ENCODE data around the gene RCC1. TPM values are rescaled to one million over a fixed set of nuclear protein-coding genes. Genes with fewer than 3 reads are reported as not detected.
"Not testable (repeated sequence)": the region's sequence is repeated elsewhere in the genome, so short reads cannot be mapped to it uniquely, and the experiment has no call there.

Gene RCC1
- total RNA-seq, 1 donor from 2014 or later: 31.9 TPM

DNA sequence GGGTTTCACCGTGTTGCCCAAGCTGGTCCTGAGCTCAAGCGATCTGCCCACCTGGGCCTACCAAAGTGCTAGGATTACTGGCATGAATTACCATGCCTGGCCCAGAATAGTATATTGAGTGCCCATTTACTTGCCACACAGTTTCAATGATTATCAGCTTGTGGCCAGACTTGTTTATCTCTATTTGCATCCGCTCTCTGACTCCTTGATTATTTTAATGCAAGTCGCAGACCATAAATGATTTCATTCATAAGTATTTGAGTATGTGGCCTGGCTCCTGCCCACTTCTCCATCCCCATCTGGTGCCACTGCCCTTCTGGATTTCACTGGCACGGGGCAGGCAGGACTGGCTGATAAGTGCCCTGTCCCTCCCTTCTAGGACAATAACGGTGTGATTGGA lies 28.8 kb downstream of the RCC1 start:
- no peak for DNase-seq (ENCODE audit: low spot score in 2 of 2, unreplicated experiment in 2 of 2)
- H3K9me3 Mint-ChIP-seq: no peaks in the 10 kb centered on the region
- H3K36me3 Mint-ChIP-seq: peaks cover 27% of the 10 kb centered on the region
- no peaks in the 10 kb centered on the region for H3K27me3 Mint-ChIP-seq (ENCODE audit: low read depth)
- no peaks in the 10 kb centered on the region for H3K4me1 Mint-ChIP-seq
- no peak overlapping the region for H3K27ac Mint-ChIP-seq
- TF ChIP-seq, protein P1, sequence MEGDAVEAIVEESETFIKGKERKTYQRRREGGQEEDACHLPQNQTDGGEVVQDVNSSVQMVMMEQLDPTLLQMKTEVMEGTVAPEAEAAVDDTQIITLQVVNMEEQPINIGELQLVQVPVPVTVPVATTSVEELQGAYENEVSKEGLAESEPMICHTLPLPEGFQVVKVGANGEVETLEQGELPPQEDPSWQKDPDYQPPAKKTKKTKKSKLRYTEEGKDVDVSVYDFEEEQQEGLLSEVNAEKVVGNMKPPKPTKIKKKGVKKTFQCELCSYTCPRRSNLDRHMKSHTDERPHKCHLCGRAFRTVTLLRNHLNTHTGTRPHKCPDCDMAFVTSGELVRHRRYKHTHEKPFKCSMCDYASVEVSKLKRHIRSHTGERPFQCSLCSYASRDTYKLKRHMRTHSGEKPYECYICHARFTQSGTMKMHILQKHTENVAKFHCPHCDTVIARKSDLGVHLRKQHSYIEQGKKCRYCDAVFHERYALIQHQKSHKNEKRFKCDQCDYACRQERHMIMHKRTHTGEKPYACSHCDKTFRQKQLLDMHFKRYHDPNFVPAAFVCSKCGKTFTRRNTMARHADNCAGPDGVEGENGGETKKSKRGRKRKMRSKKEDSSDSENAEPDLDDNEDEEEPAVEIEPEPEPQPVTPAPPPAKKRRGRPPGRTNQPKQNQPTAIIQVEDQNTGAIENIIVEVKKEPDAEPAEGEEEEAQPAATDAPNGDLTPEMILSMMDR (IDR thresholded peaks at IDR 0.05; ENCODE audit: unreplicated experiment): no peak
- H3K4me3 Mint-ChIP-seq: no peak overlapping the region

DNA sequence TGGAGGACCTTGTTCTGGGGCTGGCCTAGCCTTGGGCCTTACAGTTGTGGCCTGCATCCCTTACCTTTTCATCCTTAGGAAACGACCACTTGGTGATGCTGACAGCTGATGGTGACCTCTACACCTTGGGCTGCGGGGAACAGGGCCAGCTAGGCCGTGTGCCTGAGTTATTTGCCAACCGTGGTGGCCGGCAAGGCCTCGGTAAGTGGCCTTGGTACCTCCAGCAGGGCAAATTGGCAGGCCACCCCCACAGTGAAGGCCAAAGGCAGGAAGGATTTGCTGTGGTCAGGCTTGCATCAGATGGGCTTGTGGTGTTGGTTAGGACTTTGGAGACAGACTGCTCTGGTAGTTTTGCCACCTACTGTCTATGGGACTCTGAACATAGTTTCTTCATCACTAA lies 29.3 kb downstream of the RCC1 start:
- TF ChIP-seq, protein P1 (IDR thresholded peaks at IDR 0.05; ENCODE audit: unreplicated experiment): no peak
- Mint-ChIP-seq H3K9me3 (no peaks in the 10 kb centered on the region), H3K36me3 (peaks cover 26% of the 10 kb centered on the region), H3K27me3 (ENCODE audit: low read depth) (no peaks in the 10 kb centered on the region), H3K4me3 (no peak overlapping the region), H3K4me1 (no peaks in the 10 kb centered on the region), H3K27ac (no peak overlapping the region)
- no peak for DNase-seq (ENCODE audit: low spot score in 2 of 2, unreplicated experiment in 2 of 2)

DNA sequence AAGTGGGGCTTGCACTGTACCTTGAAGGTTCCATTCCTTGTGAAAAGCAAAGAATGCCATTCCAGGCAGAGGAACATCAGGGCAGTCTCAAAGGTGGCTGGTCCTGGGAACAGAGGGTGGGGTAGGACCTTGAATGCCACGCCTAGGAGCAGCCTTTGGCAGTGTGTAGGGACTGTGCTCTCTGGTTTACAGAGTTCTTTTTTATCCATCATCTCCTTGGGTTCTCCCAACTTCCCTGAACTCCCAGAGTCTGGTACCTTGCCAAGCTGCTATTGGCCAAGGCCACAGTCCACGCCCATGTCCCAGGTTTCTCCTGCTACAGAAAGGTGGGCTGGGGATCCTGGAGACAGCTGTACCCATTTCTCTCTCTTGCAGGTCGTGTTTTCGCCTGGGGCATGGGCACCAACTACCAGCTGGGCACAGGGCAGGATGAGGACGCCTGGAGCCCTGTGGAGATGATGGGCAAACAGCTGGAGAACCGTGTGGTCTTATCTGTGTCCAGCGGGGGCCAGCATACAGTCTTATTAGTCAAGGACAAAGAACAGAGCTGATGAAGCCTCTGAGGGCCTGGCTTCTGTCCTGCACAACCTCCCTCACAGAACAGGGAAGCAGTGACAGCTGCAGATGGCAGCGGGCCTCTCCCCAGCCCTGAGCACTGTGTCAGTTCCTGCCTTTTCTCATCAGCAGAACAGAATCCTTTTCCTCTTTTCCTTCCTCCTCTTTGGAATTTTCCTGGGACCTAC lies 31.8 kb downstream of the RCC1 start:
- H3K9me3 Mint-ChIP-seq: no peaks in the 10 kb centered on the region
- H3K27ac Mint-ChIP-seq: no peak overlapping the region
- H3K36me3 Mint-ChIP-seq: peaks cover 12% of the 10 kb centered on the region
- TF ChIP-seq, protein P1 (IDR thresholded peaks at IDR 0.05; ENCODE audit: unreplicated experiment): no peak
- no peaks in the 10 kb centered on the region for H3K4me1 Mint-ChIP-seq
- H3K27me3 Mint-ChIP-seq (ENCODE audit: low read depth): no peaks in the 10 kb centered on the region
- H3K4me3 Mint-ChIP-seq: no peak overlapping the region
- DNase-seq (ENCODE audit: low spot score in 2 of 2, unreplicated experiment in 2 of 2): no peak

DNA sequence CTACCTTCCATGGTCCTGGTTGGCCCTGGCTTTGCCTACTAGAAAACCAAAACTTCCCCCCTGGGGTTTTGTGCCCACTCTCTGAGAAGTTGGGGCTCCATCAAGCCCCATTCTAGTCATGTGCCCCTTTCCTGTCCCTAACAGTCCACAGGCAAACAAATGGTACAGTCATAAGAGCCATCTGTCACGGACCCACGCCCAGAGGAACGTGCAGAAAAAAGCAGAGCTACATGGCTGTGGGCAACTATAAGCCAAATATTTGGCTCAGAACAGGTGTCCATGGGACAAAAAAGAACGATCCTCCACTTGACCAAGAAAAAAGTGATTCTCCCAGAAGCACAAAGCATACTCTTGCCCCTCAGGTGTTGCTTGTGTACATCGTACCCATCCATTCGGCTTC lies 32.4 kb downstream of the RCC1 start:
- Mint-ChIP-seq H3K4me1 (no peaks in the 10 kb centered on the region), H3K4me3 (no peak overlapping the region), H3K27me3 (ENCODE audit: low read depth) (no peaks in the 10 kb centered on the region), H3K36me3 (peaks cover 12% of the 10 kb centered on the region), H3K9me3 (no peaks in the 10 kb centered on the region), H3K27ac (no peak overlapping the region)
- DNase-seq (ENCODE audit: low spot score in 2 of 2, unreplicated experiment in 2 of 2): no peak
- TF ChIP-seq, protein P1 (IDR thresholded peaks at IDR 0.05; ENCODE audit: unreplicated experiment): no peak

DNA sequence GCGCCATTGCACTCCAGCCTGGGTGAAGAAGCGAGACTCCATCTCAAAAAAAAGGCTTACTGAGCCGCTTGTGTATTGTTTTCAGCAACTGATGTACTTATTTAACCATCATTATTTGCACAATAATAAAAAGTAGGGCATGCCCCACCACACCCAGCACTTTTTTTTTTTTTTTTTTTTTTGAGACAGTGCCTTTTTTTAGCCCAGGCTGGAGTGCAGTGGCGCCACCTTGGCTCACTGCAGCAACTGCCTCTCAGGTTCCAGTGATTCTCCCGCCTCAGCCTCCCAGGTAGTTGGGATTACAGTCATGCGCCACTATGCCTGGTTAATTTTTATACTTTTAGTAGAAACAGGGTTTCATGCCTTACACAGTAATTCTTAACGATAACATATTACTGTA lies 34.8 kb downstream of the RCC1 start:
- H3K36me3 Mint-ChIP-seq: peaks cover 6% of the 10 kb centered on the region
- DNase-seq (ENCODE audit: low spot score in 2 of 2, unreplicated experiment in 2 of 2): no peak
- TF ChIP-seq, protein P1 (IDR thresholded peaks at IDR 0.05; ENCODE audit: unreplicated experiment): no peak
- no peaks in the 10 kb centered on the region for H3K9me3 Mint-ChIP-seq
- H3K4me3 Mint-ChIP-seq: no peak overlapping the region
- H3K4me1 Mint-ChIP-seq: no peaks in the 10 kb centered on the region
- H3K27me3 Mint-ChIP-seq (ENCODE audit: low read depth): no peaks in the 10 kb centered on the region
- H3K27ac Mint-ChIP-seq: no peak overlapping the region

DNA sequence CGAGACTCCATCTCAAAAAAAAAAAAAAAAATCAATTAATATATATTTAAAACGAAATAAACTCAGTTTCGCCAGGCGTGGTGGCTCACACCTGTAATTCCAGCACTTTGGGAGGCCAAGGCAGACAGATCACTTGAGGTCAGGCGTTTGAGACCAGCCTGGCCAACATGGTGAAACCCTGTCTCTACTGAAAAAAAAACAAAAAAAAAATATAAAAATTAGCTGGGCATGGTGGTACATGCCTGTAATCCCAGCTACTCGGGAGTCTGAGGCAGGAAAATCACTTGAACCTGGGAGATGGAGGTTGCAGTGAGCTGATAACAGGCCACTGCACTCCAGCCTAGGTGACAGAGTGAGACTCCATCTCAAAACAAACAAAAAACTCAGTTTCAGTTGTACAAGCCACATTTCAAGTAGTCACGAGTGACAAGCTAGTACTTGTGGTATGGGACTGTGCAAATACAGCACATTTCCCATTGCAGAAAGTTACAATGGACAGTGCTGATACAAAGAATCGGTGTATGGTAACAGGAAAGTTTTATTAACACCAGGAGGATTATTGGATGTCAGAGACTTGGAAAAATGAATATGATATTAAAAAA lies 35.7 kb downstream of the RCC1 start:
- H3K9me3 Mint-ChIP-seq; H3K27me3 Mint-ChIP-seq (ENCODE audit: low read depth); H3K4me3 Mint-ChIP-seq; H3K36me3 Mint-ChIP-seq; DNase-seq (ENCODE audit: low spot score in 2 of 2, unreplicated experiment in 2 of 2); H3K4me1 Mint-ChIP-seq; H3K27ac Mint-ChIP-seq: not testable (repeated sequence)

All from mesothelial cell of epicardium (in vitro differentiated cells).